GM04504 (cell line): Measurements from ENCODE around the gene MGAT4B.
A peak's percentile ranks its signal among the peaks of the same experiment; 100 is the strongest.
"Not testable (repeated sequence)": the region's sequence is repeated elsewhere in the genome, so short reads cannot be mapped to it uniquely, and the experiment has no call there.

Experiments used
- DNase-seq: peaks from one replicate; pipeline ENCODE4 v3.0.0-alpha.2; 2012; ENCODE audit warnings: low read depth

Gene MGAT4B

DNA sequence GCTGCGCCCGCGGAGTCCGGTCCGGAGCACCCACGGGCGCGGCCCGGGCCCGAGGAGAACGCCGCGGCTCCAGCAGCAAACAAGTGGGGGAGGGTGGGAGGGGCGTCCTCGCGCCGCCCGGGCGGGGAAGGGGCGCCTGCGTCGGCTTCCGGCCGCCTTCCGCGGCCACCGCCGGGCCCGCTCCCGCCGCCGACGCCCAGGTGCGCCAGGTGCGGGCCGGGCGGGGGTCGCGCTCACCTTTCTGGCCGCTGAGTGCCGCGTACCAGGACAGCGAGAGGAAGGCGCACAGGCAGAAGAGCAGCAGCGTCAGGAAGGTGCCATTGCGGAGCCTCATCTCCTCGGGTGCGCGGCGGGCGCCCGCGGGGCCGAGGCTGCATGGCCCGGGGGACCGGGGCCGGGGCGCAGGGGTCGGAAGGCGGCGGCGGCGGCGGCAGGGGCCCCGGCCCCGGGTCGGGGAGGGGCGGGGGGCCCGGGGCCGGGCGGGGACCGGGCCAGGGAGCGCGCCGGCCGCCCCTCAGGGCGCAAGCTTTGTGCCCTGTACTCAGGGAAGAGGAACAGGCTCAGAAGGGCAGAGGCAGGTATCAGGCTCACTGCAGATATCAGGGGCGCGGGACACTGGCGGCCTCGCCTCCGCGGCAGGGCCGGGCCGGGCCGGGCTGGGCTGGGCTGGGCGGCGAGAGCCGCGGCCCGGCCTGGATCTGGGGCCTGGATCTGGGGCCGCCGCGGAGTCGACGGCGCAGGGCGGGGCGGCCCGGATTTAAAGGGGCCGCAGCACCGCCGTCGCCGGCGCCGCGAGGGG, at the start of gene MGAT4B:
Gene MGAT4B (minus strand): TSS at position 617 of the 799 bp plus-strand sequence. CDS start 283 bp downstream, at position 334.
- peak; percentile 56 for DNase-seq

GRCh38 chr5:179854356-179854755, 47.7 kb upstream of the MGAT4B start:
- DNase-seq: no peak

DNA sequence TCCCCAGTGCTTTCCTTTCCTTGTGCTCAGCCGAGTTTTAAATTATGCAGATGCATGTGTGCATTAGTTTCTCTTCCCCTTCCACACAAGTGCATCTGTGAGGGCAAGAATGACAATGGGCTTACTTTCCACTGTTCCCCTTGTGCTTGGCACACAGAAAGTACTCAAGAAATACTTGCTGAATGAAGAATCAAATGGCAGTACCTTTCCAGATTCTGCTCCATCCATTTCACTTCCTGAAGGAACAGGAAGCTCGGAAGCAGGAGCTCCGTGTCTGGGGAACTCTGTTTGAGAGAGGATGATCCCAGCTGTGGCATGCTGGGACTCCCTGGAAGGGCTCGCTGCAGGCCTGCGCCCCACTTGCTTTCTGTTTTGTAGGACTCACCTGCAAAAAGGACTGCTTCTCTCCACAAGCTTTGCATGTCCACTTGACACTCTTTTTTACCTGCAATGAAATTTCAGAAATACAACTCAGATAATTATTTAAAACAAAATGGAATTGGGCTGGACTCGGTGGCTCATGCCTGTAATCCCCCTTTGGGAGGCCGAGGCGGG, 46.4 kb upstream of the MGAT4B start:
- DNase-seq: no peak

- DNase-seq: no peak
These were observed 35.0 kb upstream of the MGAT4B start for GRCh38 chr5:179841621-179842020.

DNA sequence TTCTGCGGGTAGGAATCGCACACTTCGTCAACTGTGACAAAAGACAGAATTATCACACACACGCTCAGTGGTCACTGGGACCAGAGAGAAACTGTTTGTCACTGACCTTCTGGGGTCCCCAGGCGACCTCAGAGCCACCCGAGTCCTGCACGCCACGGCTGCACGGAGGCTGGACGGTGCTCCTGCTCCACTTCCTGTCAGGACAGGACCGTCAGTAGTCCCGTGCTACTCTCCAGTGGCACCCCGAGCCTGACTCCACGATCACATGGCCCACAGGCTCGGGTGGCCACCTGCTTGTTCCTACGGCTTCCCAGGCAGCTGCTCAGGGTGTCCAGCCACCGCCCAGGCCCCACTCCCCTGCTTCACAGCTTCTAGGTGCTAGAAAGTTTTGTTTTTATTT, 34.1 kb upstream of the MGAT4B start:
- no peak for DNase-seq

GRCh38 chr5:179840321-179840720, 33.7 kb upstream of the MGAT4B start:
- DNase-seq: no peak

DNA sequence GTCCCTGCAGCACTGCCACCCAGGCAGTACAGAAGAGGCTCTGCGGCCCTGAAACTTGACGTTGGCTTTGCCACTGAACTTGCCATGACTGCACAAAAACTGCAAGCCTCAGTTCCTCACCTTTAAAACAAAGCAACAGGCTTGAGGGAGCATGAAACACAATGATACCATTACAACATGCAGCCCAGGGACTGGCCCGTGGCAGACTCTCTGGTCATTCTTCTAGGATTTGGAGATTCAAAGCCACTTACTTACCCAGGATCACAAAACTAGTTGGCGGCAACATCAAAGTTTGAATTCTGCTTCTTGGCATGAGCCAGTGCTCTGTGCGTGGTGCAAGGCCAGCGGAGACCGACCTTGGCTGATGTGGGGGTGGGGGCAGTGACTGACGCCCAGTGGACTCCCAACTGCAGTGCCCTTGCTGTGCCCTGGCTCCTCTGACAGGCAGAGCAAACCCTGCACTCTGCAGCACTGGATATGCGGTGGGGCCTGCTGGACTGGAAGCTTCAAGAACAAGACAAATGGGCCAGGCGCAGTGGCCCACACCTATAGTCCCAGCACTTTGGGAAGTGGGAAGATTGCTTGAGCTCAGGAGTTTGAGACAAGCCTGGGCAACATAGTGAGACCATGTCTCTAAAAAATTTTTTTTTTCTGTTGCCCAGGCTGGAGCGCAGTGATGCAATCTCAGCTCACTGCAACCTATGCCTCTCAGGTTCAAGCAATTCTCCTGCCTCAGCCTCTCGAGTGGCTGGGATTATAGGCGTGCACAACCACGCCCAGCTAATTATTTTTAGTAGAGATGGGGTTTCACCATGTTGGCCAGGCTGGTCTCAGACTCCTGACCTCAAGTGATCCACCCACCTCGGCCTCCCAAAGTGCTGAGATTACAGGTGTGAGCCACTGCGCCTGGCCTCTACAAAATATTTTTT, 32.9 kb upstream of the MGAT4B start:
- no peak for DNase-seq

DNA sequence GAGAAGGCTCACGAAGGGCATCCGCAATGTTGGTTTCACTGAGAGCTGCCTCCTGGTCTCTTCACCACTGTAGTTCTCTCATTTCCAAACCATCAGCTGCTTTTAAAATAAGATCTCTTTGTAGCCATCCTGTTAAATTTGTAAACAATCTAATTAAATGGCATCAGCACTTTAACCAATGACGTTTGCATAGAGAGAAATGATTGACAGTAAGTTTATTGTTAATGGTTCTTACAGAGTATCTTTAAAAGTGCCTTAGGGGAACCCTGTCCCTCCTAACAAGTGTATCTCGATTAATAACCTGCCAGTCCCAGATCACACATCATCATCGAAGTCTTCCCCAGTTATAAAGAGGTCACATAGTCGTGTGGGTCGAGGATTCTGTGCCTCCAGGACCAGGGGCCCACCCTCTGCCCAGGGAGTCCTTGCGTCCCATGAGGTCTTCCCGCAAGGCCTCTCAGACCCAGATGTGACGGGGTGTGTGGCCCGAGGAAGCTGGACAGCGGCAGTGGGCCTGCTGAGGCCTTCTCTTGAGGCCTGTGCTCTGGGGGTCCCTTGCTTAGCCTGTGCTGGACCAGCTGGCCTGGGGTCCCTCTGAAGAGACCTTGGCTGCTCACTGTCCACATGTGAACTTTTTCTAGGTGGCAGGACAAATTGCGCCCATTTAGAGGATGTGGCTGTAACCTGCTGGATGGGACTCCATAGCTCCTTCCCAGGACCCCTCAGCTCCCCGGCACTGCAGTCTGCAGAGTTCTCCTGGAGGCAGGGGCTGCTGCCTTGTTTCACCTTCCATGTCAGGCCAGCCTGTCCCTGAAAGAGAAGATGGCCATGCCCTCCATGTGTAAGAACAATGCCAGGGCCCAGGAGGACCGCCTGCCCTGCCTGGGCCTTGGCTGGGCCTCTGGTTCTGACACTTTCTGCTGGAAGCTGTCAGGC, 30.7 kb upstream of the MGAT4B start:
- DNase-seq: no peak

DNA sequence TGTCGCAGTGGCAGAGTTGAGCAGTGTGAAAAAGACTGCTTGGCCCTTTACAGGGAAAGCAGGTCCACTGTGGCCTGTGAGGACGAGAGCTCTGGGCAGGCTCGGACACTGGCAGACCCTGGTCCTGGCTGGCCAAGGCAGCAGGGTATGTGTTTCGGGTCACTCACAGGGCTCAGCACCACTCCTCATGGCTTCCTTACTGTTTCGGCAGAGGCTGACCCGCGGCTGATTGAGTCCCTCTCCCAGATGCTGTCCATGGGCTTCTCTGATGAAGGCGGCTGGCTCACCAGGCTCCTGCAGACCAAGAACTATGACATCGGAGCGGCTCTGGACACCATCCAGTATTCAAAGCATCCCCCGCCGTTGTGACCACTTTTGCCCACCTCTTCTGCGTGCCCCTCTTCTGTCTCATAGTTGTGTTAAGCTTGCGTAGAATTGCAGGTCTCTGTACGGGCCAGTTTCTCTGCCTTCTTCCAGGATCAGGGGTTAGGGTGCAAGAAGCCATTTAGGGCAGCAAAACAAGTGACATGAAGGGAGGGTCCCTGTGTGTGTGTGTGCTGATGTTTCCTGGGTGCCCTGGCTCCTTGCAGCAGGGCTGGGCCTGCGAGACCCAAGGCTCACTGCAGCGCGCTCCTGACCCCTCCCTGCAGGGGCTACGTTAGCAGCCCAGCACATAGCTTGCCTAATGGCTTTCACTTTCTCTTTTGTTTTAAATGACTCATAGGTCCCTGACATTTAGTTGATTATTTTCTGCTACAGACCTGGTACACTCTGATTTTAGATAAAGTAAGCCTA, 29.8 kb upstream of the MGAT4B start:
- DNase-seq: no peak

GRCh38 chr5:179834871-179835270, 28.2 kb upstream of the MGAT4B start:
- DNase-seq: not testable (repeated sequence)

DNA sequence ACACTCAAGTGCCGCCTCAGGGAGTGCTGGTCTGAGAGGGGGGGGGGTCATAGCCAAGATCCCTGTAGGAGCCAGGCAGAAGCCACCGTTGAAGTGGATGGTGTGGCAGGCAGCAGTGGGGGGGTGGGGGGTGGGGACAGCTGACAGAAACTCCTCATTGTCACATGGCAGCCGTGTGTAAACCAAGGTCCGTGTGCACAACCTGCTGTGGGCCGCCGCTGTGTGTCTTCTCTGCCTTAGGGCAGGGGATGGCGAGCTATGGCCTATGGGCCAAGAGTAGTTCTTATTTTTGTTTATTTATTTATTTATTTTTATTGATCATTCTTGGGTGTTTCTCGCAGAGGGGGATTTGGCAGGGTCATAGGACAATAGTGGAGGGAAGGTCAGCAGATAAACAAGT, 27.5 kb upstream of the MGAT4B start:
- DNase-seq: no peak

- DNase-seq: no peak
These were observed 27.0 kb upstream of the MGAT4B start for GRCh38 chr5:179833709-179834070.

- DNase-seq: no peak
These were observed 26.5 kb upstream of the MGAT4B start for GRCh38 chr5:179833056-179833708.

DNA sequence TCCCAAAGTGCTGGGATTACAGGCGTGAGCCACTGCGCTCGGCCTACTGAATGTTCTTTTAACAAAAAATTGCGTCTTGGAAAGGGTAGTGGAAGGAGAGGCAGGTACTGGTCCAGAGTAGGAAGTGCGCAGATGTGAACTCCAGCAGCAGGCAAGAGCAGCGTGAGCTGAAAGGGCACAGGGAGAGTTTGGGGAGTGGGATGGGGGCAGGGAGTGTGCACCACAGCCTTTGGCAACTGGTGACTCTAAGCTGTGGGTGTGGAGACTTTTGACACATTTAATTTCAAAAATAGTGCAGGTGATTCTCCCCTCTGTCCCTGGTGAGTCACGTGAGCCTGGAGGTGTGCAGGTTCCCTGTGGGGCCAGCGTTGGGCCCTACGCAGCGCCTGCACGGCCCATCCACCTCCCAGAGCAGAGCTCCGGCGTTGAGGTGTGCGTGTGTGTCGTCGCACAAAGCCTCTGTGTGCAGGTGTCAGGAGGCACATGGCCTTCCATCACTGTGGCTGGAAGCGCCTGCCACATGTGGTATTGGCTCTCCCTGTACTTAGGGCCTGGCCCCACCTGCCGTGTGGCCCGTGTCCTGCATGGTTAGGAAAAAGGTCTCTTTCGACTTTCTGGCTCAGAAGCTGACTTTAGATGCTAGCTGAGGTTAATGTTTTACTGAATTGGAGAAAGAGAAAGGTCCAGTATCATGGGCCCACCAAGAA, 25.5 kb upstream of the MGAT4B start:
- DNase-seq: no peak

- no peak for DNase-seq
These were observed 24.3 kb upstream of the MGAT4B start for GRCh38 chr5:179830818-179831468.

DNA sequence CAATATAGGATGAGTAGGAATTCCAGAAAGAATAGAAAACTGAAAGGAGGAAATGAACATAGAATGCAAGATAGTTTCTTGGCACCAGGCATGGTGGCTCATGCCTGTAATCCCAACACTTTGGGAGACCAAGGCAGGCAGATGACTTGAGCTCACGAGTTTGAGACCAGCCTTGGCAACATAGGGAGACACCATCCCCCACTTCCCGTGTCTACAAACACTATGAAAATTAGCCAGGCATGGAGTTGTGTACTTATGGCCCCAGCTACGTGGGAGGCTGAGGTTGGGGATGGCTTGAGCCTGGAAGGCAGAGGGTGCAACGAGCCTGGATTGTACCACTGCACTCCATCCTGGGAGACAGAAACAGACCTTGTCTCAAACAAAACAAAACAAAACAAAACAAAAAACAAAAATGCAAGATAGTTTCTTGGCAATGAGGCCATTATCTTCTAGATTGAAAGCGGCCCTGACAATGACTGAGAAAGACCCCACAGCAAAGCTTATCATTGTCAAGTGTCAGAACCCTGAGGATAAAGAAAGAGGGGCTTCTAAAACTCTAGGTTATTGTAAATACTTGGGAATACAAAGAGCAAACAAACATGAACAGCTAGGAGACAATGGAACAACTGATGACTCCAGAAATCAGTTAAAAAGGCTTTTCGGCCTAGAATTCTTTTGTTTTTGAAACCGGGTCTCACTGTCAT, 23.2 kb upstream of the MGAT4B start:
- DNase-seq: no peak

- no peak for DNase-seq
These were observed 22.2 kb upstream of the MGAT4B start for GRCh38 chr5:179828756-179829421.

- DNase-seq: no peak
These were observed 21.0 kb upstream of the MGAT4B start for GRCh38 chr5:179827680-179828079.
